Iris pigment epithelial cell (primary cell): ENCODE results near the gene NPEPPS.

ENCODE experiments used
- DNase-seq: peaks from one replicate; pipeline ENCODE4 v3.0.0-alpha.2; 2011; ENCODE audit warnings: low read depth

NPEPPS gene

DNA sequence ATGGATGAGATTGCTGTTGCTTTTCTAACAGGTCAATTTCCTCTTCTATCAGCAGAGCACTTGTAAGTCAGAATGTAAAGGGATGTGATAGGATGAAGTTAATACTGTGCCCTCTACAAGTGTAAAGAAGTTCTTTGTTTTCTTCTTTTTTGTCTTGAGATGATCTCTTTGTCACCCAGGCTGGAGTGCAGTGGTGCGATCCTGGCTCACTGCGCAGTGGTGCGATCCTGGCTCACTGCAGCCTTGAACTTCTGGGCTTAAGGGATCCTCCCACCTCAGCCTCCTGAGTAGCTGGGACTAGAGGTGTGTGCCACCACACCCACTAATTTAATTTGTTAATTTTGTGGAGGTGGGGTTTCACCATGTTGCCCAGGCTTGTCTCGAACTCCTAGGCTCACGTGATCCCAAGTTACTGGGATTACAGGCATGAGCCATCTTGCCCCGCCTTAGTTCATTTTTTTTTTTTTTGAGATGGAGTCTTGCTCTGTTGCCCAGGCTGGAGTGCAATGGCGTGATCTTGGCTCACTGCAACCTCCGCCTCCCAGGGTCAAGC is 97.2 kb downstream of the NPEPPS start:
- DNase-seq = no peak

DNA sequence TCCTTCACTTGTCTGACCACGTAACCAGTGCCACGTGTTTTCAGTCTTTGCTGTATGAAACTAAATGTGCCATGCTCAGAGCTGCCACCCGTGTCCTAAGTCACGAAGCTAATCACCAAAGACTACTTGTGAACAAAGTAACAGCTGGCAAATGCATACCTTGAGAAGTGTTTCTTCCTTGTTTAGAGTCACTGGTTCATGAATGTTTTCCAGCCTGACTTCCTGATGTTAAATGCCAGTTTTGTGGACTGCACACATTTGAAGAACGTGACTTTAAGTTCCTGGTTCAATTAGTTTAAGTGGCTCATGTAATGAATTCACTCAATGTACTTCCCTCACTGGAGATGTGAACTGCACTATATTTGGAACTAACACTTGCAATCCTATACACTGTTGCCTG is 98.9 kb downstream of the NPEPPS start:
- no peak for DNase-seq

DNA sequence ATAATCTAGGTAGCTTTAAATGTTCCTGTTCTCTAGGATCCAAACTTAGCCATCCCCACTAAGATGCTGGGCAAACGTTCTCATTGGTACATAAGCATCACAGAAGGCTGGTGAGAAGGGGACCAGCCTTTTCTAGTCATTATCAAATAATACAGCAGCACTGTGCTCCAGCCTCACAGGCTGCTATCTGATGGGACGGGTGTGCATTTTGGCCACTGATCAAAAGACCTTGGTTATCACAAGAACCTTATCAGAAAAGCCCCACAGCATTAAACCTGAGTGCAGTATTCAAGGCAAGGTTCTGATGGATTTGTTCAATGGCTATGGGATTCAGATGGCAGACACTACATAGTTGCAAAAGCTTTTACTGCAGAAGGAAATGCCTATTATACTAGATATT is 99.7 kb downstream of the NPEPPS start:
- no peak for DNase-seq

DNA sequence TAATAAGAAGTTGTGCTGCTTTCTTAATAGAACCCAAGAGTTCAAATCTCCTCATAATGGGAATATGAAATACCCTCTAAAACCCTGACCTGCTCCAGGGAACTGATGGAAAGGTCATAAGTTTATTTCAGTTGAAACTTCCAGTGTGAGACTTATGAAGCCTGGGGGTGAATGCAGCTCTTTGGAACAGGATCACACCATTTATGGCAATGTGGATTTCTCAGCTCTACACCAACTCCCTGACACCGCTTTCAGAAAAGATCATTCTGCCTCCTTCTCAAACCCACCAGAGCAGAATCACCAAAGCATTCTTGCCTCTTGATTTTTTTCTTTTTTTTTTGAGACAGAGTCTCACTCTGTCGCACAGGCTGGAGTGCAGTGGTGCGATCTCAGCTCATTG is 102.1 kb downstream of the NPEPPS start:
- no peak for DNase-seq

DNA sequence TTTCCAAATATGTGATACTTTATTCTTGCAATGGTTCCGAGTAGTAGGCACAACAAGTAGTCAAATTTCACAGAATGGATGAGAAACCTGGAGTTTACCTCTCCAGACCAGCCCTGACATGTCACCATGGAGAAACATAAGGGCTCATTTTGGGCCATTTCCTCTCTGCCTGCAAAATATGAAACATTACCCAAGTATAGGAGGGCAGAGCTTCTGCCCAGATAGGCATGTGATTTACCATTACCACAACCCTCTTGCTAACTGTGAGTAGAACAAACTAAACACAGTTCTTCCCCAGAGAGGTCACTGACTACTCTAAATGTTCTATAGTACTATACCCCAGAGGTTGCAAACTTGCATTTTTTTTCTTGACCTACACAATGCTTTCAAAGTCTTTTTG is 103.1 kb downstream of the NPEPPS start:
- no peak for DNase-seq

DNA sequence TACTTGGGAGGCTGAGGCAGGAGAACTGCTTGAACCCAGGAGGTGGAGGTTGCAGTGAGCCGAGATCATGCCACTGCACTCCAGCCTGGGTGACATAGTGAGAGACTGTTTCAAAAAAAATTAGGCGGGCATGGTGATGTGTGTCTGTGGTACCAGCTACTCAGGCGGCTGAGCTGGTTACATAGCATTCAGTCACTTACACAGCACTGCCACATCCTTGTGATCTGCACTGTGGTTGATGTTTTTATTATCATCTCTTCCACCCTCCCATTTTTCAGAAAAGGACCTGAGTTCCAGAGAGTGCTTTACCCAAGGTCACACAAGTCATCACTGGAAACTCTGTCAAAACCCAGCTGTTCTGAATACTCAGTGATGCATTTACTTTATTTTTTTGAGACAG is 104.0 kb downstream of the NPEPPS start:
- no peak for DNase-seq

DNA sequence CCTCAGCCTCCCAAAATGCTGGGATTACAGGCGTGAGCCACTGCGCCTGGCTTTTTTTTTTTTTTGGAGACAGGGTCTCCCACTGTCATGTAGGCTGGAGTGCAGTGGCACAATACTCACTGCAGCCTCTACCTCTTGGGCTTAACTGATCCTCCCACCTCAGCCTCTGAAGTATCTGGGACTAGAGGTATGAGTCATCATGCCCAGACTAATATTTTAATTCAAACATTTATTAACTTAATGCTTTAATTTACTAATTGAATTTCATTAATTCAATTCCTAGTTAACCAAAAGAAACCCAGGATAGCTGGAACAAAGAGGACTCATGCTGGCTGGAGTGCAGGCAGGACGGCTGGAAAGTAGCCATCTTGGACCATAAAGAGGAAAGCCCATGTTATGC is 104.8 kb downstream of the NPEPPS start:
- no peak for DNase-seq

DNA sequence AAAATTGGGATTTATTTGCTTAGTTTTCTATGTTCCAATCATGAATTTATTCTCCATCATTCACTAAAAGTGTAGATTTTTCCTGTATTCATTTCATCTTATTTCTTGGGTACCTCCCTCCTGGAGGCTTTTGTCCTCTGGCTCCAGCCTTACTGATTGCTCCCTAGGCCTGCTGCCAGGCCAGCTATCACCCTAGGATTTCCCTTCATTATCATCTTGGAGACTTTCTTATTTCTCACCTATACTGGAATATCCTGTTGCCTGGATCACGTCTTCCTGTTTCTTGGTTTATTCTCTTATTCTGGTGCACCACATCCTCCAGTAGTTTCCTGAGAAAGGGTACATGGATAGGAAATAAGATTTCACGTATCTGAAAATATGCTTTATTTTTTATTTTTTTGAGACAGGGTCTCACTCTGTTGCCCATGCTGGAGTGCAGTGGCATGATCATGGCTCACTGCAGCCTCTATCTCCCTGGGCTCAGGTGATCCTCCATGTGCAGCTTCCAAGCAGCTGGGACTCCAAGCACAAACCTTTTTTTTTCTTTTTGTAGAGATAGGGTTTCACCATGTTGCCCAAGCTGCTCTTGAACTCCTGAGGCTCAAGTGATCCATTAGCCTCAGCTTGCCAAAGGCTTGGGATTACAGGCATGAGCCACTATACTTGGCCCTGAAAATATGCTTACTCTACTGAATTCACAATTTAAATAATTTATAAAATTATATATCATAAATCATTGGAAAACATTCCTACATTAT is 105.5 kb downstream of the NPEPPS start:
- DNase-seq = no peak

DNA sequence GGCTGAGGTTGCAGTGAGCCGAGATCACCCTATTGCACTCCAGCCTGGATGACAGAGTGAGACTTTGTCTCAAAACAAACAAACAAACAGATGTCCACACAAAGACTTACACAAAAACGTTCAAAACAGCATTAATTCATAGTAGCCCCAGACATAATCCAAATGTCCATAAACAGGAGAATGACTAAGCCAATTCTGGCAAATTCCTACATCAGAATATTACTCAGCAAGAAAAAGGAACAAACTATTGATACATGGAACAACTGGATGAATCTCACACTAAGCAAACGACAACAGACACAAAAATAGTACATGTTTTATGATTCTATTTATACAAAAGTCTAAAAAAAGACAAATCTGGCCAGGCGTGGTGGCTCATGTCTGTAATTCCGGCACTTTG is 108.0 kb downstream of the NPEPPS start:
- no peak for DNase-seq

DNA sequence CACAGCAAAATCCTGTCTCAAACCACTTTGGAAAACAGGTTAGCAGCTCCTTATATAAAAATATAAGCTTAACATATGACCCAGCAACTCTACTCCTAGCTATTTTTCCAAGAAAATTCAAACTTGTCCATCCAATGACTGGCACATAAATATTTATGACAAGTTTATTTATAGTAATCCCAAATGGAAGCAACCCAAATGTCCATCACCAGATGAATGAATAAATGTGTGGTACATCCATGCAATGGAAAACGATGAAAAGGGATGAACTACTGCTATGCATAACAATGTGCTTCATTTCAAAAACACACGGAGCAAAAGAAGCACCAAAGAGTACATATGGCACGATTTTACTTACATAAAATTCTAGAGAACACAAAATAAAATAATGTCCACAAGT is 109.2 kb downstream of the NPEPPS start:
- DNase-seq = no peak

DNA sequence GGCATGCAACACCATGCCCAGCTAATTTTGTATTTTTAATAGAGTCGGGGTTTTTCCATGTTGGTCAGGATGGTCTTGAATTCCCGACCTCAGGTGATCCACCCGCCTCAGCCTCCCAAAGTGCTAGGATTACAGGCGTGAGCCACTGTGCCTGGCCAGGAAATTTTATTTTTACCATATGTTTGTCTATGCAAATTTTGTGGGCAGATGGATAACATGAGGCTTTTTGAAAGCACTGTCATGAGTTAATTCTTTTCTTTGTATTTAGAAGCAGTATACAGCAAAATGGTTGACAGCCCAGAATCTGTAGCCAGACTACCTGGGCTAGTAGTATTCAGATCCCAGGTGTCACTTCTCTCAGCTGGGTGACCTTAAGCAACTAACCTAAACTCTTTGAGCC is 110.3 kb downstream of the NPEPPS start:
- DNase-seq = no peak

DNA sequence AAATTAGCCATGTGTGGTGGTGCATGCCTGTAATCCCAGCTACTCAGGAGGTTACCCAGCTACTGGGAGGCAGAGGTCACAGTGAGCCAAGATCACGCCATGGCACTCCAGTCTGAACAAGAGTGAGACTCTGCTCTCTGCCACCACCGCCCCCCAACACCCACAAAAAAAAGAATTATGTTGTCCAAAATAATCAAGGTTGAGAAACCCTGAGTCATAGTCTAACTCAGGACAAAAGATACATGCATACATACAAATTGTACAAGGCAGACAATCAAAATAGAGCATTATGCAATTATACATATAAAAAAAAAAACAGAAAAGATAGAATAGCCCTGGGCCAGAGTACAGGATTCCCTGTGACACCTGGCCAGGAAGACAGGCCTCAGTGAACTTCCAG is 112.2 kb downstream of the NPEPPS start:
- DNase-seq = peak; percentile 24

DNA sequence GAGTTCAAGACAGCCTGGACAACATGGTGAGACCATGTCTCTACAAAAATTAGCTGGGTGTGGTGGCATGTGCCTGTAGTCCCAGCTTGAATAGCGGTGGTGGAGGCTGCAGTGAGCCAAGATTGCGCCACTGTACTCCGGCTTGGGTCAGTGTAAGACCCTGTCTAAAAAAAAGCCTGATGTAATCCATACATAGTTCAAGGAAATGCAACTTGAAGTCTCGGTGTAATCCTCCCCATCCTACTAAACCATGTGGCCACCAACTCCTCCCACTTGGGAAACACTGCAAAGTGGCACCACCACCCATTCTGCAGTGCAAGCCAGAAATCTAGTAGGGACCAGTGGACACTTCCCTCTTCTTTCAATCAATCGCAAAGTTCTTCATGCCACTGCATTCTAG is 113.4 kb downstream of the NPEPPS start:
- no peak for DNase-seq

DNA sequence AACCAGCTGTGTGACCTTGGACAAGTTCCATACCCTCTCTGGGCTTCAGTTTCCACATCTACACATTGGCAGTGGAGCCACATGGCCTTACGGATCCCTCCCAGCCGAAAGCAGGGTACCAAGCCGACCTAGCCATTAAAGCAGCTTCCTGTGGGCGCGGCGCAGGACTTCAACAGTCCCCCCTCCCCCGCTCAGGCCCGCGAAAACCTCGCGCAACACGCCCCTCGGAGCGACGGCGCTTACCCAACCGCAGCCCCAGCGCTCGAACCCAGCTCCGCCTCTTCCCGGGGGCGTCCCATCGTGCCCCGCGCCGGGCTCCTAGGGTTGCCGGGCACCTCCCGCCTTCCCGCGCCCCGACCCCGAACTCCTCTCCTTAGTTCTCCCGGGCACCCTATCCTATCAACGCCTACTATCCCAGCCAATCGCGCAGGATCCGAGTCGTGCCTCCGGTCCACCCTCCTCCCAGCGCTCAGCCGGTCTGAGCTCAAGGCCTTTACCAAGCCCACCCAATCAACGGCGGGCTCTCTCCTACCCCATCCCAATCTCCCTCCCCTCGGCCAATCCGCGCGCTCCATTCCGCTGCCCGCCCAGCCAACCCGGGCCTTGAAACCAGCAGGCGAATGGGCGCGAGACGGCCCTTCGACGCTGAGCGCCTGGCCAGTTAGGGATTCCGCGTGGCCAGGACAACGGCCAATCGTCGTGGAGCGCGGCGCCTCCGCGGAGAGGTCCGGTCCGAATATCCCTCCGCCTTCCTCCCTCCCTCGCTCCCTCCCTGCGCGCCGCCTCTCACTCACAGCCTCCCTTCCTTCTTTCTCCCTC is 118.5 kb downstream of the NPEPPS start, which contains the start of gene KPNB1:
Gene KPNB1 (plus strand): TSS at position 767 of the 819 bp plus-strand sequence. CDS start 326 bp downstream, outside the sequence.
- peak; percentile 100 for DNase-seq

DNA sequence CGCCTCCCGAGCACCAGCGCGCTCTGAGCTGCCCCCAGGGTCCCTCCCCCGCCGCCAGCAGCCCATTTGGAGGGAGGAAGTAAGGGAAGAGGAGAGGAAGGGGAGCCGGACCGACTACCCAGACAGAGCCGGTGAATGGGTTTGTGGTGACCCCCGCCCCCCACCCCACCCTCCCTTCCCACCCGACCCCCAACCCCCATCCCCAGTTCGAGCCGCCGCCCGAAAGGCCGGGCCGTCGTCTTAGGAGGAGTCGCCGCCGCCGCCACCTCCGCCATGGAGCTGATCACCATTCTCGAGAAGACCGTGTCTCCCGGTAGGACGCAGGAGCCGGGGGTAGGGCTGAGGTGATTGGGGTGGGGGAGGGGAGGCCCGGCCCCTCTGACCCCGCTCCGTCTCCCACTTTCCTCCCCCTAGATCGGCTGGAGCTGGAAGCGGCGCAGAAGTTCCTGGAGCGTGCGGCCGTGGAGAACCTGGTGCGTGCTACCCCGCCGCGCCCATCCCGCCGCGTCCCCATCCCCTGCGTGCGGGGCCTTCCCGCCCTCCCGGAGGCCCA is 119.1 kb downstream of the NPEPPS start:
- no peak for DNase-seq

DNA sequence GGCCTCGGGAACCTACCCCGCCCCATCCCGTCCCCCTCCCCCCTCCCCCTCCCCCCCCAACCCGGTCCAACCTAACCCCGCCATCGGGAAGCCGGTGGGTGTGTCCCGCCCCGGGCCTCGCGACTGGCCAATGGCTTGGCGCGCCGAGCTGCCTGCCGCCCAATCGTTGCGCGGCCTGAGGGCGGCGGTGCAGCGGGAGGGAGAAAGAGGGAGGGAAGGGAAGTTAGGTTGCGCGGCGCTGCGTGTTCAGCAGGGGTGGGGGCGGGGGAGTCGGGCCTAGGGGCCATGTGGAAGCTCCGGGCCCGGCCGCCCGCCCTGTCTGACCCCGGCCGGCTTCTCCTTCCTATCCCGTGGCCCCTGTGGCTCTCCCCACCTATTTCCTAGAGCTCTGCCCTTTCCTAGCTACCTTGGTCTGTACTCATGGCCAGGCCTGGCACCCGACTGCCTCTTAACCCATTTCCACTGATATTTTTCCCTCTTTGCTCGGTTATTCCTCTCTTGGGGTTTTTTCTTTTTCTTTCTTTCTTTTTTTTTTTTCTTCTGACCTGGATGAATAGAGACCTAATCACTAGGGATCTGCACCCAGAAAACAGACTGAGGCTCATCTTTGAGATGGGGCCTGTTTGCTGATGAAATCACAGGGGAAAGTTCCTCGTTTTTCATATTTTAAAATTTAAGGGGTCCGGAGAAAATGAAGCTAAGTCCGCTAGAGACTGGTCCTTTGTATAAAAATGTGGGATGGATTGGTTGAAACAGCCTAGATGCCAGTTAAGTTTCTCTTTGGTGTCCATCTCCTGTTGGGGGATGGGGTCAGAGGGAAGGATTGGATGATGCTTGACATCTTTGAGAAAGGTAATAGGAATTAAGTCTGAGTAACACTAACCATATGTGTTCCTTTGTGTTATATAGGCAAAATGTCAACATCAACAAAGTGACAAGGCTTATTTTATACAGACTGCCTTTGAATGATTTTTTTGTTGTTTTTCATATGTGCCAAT is 119.9 kb downstream of the NPEPPS start:
- DNase-seq = peak; percentile 96

DNA sequence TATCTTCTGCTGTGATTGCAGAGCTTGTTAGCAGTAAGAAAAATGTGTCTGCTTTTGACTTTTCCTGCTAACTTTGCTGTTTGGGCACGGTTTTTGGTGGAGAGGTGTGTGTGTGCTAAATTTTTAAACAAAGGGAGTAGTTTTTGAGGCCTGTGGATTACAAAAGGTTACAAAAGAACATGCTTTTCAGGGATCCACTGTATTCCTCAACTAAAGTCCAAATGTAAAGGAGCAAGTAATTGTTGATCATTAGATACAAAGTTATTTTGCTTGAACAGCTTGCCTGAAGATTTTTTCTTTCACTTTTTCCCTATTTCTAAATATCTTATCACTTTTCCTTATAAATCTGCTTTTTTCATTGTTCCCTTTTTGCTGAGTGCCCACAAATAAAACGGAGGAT is 120.8 kb downstream of the NPEPPS start:
- DNase-seq = no peak

DNA sequence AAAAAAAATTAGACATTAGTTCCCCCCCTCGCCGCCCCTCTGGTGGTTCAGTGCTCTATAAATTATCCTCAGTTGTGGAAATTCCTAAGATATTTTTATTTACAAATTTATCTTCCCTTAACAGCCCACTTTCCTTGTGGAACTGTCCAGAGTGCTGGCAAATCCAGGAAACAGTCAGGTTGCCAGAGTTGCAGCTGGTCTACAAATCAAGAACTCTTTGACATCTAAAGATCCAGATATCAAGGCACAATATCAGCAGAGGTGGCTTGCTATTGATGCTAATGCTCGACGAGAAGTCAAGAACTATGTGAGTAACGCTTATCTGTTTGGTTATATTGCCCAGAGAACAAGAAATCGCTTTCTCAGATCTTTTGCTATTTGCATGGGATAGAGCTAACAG is 121.7 kb downstream of the NPEPPS start:
- DNase-seq = peak; percentile 16

DNA sequence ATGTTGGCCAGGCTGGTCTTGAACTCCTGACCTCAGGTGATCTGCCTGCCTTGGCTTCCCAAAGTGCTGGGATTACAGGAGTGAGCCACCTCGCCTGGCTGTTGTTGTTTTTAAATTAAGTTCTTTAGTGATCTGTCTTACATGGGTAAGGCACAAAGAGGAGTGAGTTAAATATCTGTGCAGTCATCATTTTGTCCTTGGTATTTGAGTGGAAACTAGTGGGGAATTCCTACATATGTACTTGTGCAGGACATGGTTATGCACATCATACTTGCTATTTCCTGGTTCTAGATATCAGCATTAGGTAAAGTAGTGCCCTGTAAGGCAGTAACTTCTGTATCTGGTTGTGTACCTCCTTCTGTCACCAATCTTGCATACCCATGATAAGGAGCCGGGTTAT is 122.5 kb downstream of the NPEPPS start:
- DNase-seq = peak; percentile 9

DNA sequence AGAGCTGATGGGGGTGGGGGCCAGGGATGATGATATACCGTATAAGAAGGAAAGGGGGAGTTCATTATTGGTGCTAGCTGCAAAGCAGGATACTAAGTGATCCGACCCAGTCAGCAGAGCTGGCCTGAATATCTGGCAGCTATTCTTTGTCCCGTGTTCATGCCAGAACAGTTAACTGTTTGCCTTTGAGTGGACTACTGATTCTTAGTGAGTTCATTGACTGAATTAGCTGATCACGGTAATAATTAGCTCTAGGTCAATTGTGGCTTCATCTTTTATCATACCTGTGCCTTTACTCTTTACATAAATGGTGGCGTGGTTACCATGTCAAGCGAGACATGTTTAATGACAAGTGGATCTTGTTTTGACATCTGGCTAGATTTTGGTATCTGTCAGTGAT is 124.1 kb downstream of the NPEPPS start:
- DNase-seq = no peak

DNA sequence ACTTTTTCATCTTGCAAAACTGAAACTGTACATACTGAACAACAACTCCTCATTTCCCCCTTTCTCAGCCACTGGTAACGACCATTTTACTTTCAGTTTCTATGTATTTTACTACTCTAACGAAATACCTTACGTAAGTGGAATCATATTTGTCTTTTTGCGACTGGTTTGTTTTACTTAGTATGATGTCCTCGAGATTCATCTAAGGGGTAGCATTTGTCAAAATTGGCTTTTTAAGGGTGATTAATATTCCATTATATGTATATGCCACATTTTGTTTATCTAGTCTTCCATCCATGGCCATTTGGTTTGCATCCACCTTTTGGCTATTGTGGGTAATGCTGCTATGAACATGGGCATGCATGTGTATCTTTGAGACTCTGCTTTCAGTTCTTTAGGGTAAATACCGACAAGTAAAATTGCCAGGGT is 129.2 kb downstream of the NPEPPS start:
- no peak for DNase-seq
